DND-41 (cell line): ENCODE data around the gene RAB30.

Experiments used
- EZH2 ChIP-seq: IDR thresholded peaks from 3 replicates; pipeline ENCODE4 v1.6.1; 2012; ENCODE audit warnings: borderline replicate concordance, low read depth, mild to moderate bottlenecking, moderate library complexity, low read length, inconsistent platforms; ENCODE audit not compliant: severe bottlenecking
- TF ChIP-seq, protein P1 (sequence below): IDR thresholded peaks from 2 replicates; pipeline ENCODE4 v1.5.1; 2012; ENCODE audit warnings: borderline replicate concordance, low read length, moderate library complexity, mild to moderate bottlenecking; ENCODE audit not compliant: poor library complexity, severe bottlenecking; ENCODE audit errors: extremely low read depth

DNA sequence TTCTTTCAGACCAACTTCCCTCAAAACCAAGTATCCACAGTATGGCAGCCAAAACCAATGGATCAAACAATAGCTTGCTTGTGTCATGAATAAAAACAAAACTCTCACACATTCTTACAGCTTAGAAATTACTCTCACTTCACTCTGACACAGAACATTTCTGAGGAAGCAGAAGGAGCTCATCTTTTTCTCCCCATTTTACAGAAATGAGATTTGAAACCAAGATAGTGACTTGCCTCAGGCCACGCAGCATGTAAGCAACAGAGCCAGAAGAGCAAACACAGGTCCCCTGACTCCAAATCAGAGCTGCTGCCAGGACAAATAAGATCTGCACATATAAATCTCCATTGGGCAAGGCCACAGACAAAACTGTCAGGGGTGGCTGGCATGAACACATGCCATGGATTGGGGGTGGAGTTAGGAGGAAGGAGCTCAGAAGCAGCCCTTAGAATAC is 64.8 kb downstream of the RAB30 start:
- TF ChIP-seq, protein P1, sequence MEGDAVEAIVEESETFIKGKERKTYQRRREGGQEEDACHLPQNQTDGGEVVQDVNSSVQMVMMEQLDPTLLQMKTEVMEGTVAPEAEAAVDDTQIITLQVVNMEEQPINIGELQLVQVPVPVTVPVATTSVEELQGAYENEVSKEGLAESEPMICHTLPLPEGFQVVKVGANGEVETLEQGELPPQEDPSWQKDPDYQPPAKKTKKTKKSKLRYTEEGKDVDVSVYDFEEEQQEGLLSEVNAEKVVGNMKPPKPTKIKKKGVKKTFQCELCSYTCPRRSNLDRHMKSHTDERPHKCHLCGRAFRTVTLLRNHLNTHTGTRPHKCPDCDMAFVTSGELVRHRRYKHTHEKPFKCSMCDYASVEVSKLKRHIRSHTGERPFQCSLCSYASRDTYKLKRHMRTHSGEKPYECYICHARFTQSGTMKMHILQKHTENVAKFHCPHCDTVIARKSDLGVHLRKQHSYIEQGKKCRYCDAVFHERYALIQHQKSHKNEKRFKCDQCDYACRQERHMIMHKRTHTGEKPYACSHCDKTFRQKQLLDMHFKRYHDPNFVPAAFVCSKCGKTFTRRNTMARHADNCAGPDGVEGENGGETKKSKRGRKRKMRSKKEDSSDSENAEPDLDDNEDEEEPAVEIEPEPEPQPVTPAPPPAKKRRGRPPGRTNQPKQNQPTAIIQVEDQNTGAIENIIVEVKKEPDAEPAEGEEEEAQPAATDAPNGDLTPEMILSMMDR: no peak
- no peak for TF ChIP-seq EZH2
